ENCODE results near the gene FAU.
"Not testable (repeated sequence)": the region's sequence is repeated elsewhere in the genome, so short reads cannot be mapped to it uniquely, and the experiment has no call there.

Gene FAU

GRCh38 chr11:65121865-65122696 lies at the start of gene FAU, which contains the start of gene MRPL49:
FAU (minus strand) TSS chr11:65122134; CDS start chr11:65121813, 321 bp downstream.
MRPL49 (plus strand) TSS chr11:65122321; CDS start chr11:65122347, 26 bp downstream.
- peak; percentile 98 for DNase-seq

- DNase-seq, result no peak
These were observed 48.2 kb upstream of the FAU start, which contains the start of gene SPDYC for GRCh38 chr11:65170058-65170534. SPDYC (plus strand) TSS chr11:65170233; CDS start chr11:65171358, 1,125 bp downstream.

GRCh38 chr11:65169164-65169641 lies 47.3 kb upstream of the FAU start:
- DNase-seq, result no peak

- no peak for DNase-seq
These were observed 45.7 kb upstream of the FAU start for GRCh38 chr11:65167656-65168055.

- DNase-seq, result no peak
These were observed 45.0 kb upstream of the FAU start for GRCh38 chr11:65166893-65167292.

GRCh38 chr11:65165410-65166317 lies 43.7 kb upstream of the FAU start:
- DNase-seq, result no peak

- DNase-seq, result no peak
These were observed 41.8 kb upstream of the FAU start for GRCh38 chr11:65163684-65164083.

GRCh38 chr11:65160643-65161042 lies 38.7 kb upstream of the FAU start:
- DNase-seq, result no peak

- DNase-seq, result no peak
These were observed 37.1 kb upstream of the FAU start for GRCh38 chr11:65159012-65159411.

- no peak for DNase-seq
These were observed 35.4 kb upstream of the FAU start for GRCh38 chr11:65157336-65157735.

- no peak for DNase-seq
These were observed 35.0 kb upstream of the FAU start for GRCh38 chr11:65156926-65157325.

- DNase-seq, result no peak
These were observed 34.3 kb upstream of the FAU start for GRCh38 chr11:65156256-65156655.

- no peak for DNase-seq
These were observed 30.2 kb upstream of the FAU start for GRCh38 chr11:65152122-65152521.

GRCh38 chr11:65151331-65151899 lies 29.5 kb upstream of the FAU start:
- no peak for DNase-seq

GRCh38 chr11:65150509-65151299 lies 28.8 kb upstream of the FAU start:
- peak; percentile 77 for DNase-seq

- not testable (repeated sequence) for DNase-seq
These were observed 28.2 kb upstream of the FAU start for GRCh38 chr11:65150131-65150508.

- no peak for DNase-seq
These were observed 26.7 kb upstream of the FAU start for GRCh38 chr11:65148657-65149056.

GRCh38 chr11:65147352-65148075 lies 25.6 kb upstream of the FAU start:
- DNase-seq, result no peak

- DNase-seq, result no peak
These were observed 20.1 kb upstream of the FAU start for GRCh38 chr11:65141896-65142494.

- no peak for DNase-seq
These were observed 14.7 kb upstream of the FAU start for GRCh38 chr11:65136515-65137096.

Measured in right hindlimb (tissue), 1 donor.